T-helper 2 cell treated with Interferon-gamma antibody and Interleukin-4, amounts not matched to agents 100 ng/mL and 5 ng/mL, for 36 hours (primary cell): ENCODE data around the gene PADI3. TPM values are rescaled to one million over a fixed set of nuclear protein-coding genes. Genes with fewer than 3 reads are reported as not detected.

ENCODE experiments used
- intact Hi-C: fragments of 100-400 bp; cut with micrococcal nuclease; formaldehyde crosslinking; loops from one replicate; pipeline ENCODE4 v1.15.1; 2023
- total RNA-seq: library from RNA; stranded (reverse); gene quantifications from 2 replicates; pipeline ENCODE4 v1.2.3, GENCODE V29; 2022

The PADI3 gene
- not detected in 2 replicates for total RNA-seq

- intact Hi-C loops, result no loop called here
Measured at GRCh38 chr1:17248781-17249180, at the start of gene PADI3. Gene PADI3, plus strand, starts transcription at chr1:17249098. Its CDS starts 40 bp downstream, at chr1:17249138.

- intact Hi-C loops, result no loop called here
Measured at GRCh38 chr1:17199267-17200044, 49.4 kb upstream of the PADI3 start.

- intact Hi-C loops, result no loop called here
Measured at GRCh38 chr1:17200246-17200645, 48.7 kb upstream of the PADI3 start.

- intact Hi-C loops, result no loop called here
Measured at GRCh38 chr1:17200756-17201155, 48.1 kb upstream of the PADI3 start.

GRCh38 chr1:17201201-17202021 lies 47.5 kb upstream of the PADI3 start:
- intact Hi-C loops, result no loop called here

- intact Hi-C loops, result no loop called here
Measured at GRCh38 chr1:17204546-17205440, 44.1 kb upstream of the PADI3 start, which contains the start of gene PADI1. Gene PADI1, plus strand, starts transcription at chr1:17205128. Its CDS starts 90 bp downstream, at chr1:17205218.

GRCh38 chr1:17205652-17206051 lies 43.2 kb upstream of the PADI3 start:
- intact Hi-C loops, result no loop called here

GRCh38 chr1:17206196-17206595 lies 42.7 kb upstream of the PADI3 start:
- intact Hi-C loops, result no loop called here

GRCh38 chr1:17207046-17207445 lies 41.9 kb upstream of the PADI3 start:
- intact Hi-C loops, result no loop called here

- intact Hi-C loops, result no loop called here
Measured at GRCh38 chr1:17207540-17207939, 41.4 kb upstream of the PADI3 start.

GRCh38 chr1:17207966-17208418 lies 40.9 kb upstream of the PADI3 start:
- intact Hi-C loops, result no loop called here

- intact Hi-C loops, result no loop called here
Measured at GRCh38 chr1:17208546-17208945, 40.4 kb upstream of the PADI3 start.

- intact Hi-C loops, result no loop called here
Measured at GRCh38 chr1:17209430-17209829, 39.5 kb upstream of the PADI3 start.

GRCh38 chr1:17210176-17210575 lies 38.7 kb upstream of the PADI3 start:
- intact Hi-C loops, result no loop called here

GRCh38 chr1:17211377-17211776 lies 37.5 kb upstream of the PADI3 start:
- intact Hi-C loops, result no loop called here

GRCh38 chr1:17212009-17212408 lies 36.9 kb upstream of the PADI3 start:
- intact Hi-C loops, result no loop called here

GRCh38 chr1:17212487-17213121 lies 36.3 kb upstream of the PADI3 start:
- intact Hi-C loops, result no loop called here

- intact Hi-C loops, result no loop called here
Measured at GRCh38 chr1:17213148-17213781, 35.6 kb upstream of the PADI3 start.

GRCh38 chr1:17213782-17214148 lies 35.1 kb upstream of the PADI3 start:
- intact Hi-C loops, result no loop called here

- intact Hi-C loops, result no loop called here
Measured at GRCh38 chr1:17214876-17215544, 33.9 kb upstream of the PADI3 start.
